HG03520 (cell line): ENCODE data around the gene CROCC.

Experiments used
- ATAC-seq: cut with Tn5 transposase; IDR thresholded peaks from one replicate; pipeline ENCODE4 v1.9.1; 2021; ENCODE audit warnings: mild to moderate bottlenecking, moderate library complexity; ENCODE audit not compliant: unreplicated experiment

The CROCC gene

GRCh38 chr1:17008208-17008855 lies 86.6 kb downstream of the CROCC start:
- no peak for ATAC-seq

GRCh38 chr1:17009706-17010105 lies 88.0 kb downstream of the CROCC start:
- no peak for ATAC-seq

GRCh38 chr1:17011092-17011438 lies 89.3 kb downstream of the CROCC start:
- no peak for ATAC-seq

GRCh38 chr1:17011439-17012307 lies 89.9 kb downstream of the CROCC start, which contains the start of gene ATP13A2:
Gene ATP13A2, minus strand, starts transcription at chr1:17011928. Its CDS starts 190 bp downstream, at chr1:17011738.
- ATAC-seq: peak; percentile 84

GRCh38 chr1:17012775-17013490 lies 91.2 kb downstream of the CROCC start:
- no peak for ATAC-seq

- no peak for ATAC-seq
Measured at GRCh38 chr1:17013491-17014320, 92.0 kb downstream of the CROCC start.

GRCh38 chr1:17014671-17015567 lies 93.2 kb downstream of the CROCC start:
- ATAC-seq: no peak

GRCh38 chr1:17016317-17016661 lies 94.6 kb downstream of the CROCC start:
- no peak for ATAC-seq

GRCh38 chr1:17017435-17017834 lies 95.7 kb downstream of the CROCC start:
- no peak for ATAC-seq

GRCh38 chr1:17018849-17019248 lies 97.1 kb downstream of the CROCC start:
- no peak for ATAC-seq

GRCh38 chr1:17020502-17020901 lies 98.8 kb downstream of the CROCC start:
- no peak for ATAC-seq

- no peak for ATAC-seq
Measured at GRCh38 chr1:17021896-17022295, 100.2 kb downstream of the CROCC start.
